Measurements from ENCODE around the gene PEX10.

Gene PEX10

DNA sequence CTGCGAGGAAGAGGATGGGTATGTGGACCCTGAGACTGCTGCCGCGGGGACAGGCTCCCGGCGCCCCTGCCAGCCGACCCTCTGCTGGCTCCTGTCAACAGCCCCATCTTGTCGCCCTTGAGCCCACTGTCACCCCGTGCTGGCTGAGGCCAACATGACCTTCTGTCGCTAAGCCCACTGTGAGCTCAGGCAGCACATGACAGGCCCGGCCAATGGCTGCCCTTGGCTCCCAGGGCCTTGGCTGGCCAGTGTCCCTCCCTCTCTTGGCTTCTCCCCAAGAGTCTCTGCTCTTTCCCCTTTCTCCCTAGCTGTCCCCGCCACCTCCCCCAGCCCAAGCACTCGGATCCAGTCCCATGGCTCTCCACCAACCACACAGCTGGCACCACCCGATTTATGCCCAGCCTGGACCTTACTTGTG, 3.5 kb downstream of the PEX10 start:
- H3K79me2 ChIP-seq (ENCODE audit: insufficient read depth, low read length), result peaks cover 19% of the 10 kb centered on the region
- H3K36me3 ChIP-seq (ENCODE audit: insufficient read depth, low read length), result peaks cover 12% of the 10 kb centered on the region; the same call in 1 of the 2 replicates
- no peak overlapping the region for H3K4me3 ChIP-seq (ENCODE audit: low read length, poor library complexity, severe bottlenecking)
- no peak for TF ChIP-seq EZH2phosphoT487 (IDR thresholded peaks at IDR 0.05; ENCODE audit: borderline replicate concordance)
- TF ChIP-seq, protein P1, sequence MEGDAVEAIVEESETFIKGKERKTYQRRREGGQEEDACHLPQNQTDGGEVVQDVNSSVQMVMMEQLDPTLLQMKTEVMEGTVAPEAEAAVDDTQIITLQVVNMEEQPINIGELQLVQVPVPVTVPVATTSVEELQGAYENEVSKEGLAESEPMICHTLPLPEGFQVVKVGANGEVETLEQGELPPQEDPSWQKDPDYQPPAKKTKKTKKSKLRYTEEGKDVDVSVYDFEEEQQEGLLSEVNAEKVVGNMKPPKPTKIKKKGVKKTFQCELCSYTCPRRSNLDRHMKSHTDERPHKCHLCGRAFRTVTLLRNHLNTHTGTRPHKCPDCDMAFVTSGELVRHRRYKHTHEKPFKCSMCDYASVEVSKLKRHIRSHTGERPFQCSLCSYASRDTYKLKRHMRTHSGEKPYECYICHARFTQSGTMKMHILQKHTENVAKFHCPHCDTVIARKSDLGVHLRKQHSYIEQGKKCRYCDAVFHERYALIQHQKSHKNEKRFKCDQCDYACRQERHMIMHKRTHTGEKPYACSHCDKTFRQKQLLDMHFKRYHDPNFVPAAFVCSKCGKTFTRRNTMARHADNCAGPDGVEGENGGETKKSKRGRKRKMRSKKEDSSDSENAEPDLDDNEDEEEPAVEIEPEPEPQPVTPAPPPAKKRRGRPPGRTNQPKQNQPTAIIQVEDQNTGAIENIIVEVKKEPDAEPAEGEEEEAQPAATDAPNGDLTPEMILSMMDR (conservative IDR thresholded peaks at IDR 0.05; ENCODE audit: low read length), result no peak
- no peak overlapping the region for H2AFZ ChIP-seq (ENCODE audit: low read length)
- no peak overlapping the region for H3K9ac ChIP-seq (ENCODE audit: low read depth, low read length, poor library complexity, severe bottlenecking)
- H3K9me3 ChIP-seq (ENCODE audit: insufficient read depth, low read depth, low read length), result no peaks in the 10 kb centered on the region
- H3F3A ChIP-seq (ENCODE audit: low read depth), result no peaks in the 10 kb centered on the region
- no peaks in the 10 kb centered on the region for H3K27me3 ChIP-seq (ENCODE audit: insufficient read depth, low read length, poor library complexity, severe bottlenecking)
- H3K4me1 ChIP-seq (ENCODE audit: insufficient read depth, low read length, poor library complexity, severe bottlenecking), result peaks cover 11% of the 10 kb centered on the region
- H4K20me1 ChIP-seq (ENCODE audit: insufficient read depth, low read length, poor library complexity, severe bottlenecking), result no peaks in the 10 kb centered on the region
- no peaks in the 10 kb centered on the region for H3K9me2 ChIP-seq (replicated peaks; ENCODE audit: low read depth, low read length)
- H3K4me2 ChIP-seq (ENCODE audit: low read depth, low read length, poor library complexity, severe bottlenecking), result no peak overlapping the region

DNA sequence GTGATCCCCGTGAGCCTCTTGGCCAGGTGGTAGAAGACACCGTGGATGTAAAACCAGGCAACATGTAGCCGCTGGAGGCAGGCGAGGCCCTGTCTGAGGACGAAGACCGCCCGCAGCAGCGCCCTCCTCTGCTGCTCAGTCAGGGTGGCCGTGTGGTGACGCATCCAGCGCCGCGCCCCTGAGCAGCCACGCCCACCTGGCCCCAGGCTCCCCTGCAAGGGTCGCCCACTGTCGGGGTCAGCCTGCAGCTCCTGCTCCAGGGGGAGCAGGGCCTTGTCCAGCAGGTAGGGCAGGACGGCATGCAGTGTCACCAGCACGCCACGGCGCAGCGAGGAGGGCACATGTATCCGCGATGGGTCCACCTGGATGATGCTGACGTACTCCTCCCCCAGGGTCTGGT, 3.9 kb downstream of the PEX10 start:
- no peak overlapping the region for H3K9ac ChIP-seq (ENCODE audit: low read depth, low read length, poor library complexity, severe bottlenecking)
- TF ChIP-seq, protein P1 (conservative IDR thresholded peaks at IDR 0.05; ENCODE audit: low read length), result no peak
- TF ChIP-seq EZH2phosphoT487 (IDR thresholded peaks at IDR 0.05; ENCODE audit: borderline replicate concordance), result no peak

DNA sequence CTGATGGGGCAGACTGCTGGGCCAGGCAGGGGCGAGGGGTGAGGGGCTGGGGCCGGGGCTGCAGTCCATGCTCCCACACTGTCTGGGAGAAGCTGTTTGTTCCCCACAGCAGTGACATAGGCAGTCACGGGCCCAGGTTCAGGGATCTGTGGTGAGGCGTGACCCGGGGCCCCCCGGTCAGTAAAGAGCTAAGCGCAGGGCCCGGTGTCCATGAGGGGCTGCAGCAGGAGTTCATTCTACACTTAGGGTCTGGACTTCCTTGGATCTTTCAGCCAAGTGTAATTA, 4.4 kb downstream of the PEX10 start:
- no peaks in the 10 kb centered on the region for H3K9me2 ChIP-seq (replicated peaks; ENCODE audit: low read depth, low read length)
- no peak overlapping the region for H3K4me3 ChIP-seq (ENCODE audit: low read length, poor library complexity, severe bottlenecking)
- H3K4me2 ChIP-seq (ENCODE audit: low read depth, low read length, poor library complexity, severe bottlenecking), result no peak overlapping the region
- H4K20me1 ChIP-seq (ENCODE audit: insufficient read depth, low read length, poor library complexity, severe bottlenecking), result no peaks in the 10 kb centered on the region
- TF ChIP-seq EZH2phosphoT487 (IDR thresholded peaks at IDR 0.05; ENCODE audit: borderline replicate concordance), result no peak
- TF ChIP-seq, protein P1 (conservative IDR thresholded peaks at IDR 0.05; ENCODE audit: low read length), result no peak
- no peaks in the 10 kb centered on the region for H3K27me3 ChIP-seq (ENCODE audit: insufficient read depth, low read length, poor library complexity, severe bottlenecking)
- no peak overlapping the region for H2AFZ ChIP-seq (ENCODE audit: low read length)
- no peaks in the 10 kb centered on the region for H3F3A ChIP-seq (ENCODE audit: low read depth)
- H3K79me2 ChIP-seq (ENCODE audit: insufficient read depth, low read length), result peaks cover 10% of the 10 kb centered on the region
- peaks cover 20% of the 10 kb centered on the region; the same call in 1 of the 2 replicates for H3K36me3 ChIP-seq (ENCODE audit: insufficient read depth, low read length)
- no peak overlapping the region for H3K9ac ChIP-seq (ENCODE audit: low read depth, low read length, poor library complexity, severe bottlenecking)
- peaks cover 4% of the 10 kb centered on the region for H3K4me1 ChIP-seq (ENCODE audit: insufficient read depth, low read length, poor library complexity, severe bottlenecking)
- no peaks in the 10 kb centered on the region for H3K9me3 ChIP-seq (ENCODE audit: insufficient read depth, low read depth, low read length)

More for the DNA sequence above, 3.9 kb downstream of the PEX10 start:
- Histone ChIP-seq H3K4me1 (ENCODE audit: insufficient read depth, low read length, poor library complexity, severe bottlenecking) (peaks cover 7% of the 10 kb centered on the region), H3K4me2 (ENCODE audit: low read depth, low read length, poor library complexity, severe bottlenecking) (no peak overlapping the region), H3K79me2 (ENCODE audit: insufficient read depth, low read length) (peaks cover 15% of the 10 kb centered on the region), H2AFZ (ENCODE audit: low read length) (no peak overlapping the region), H3F3A (ENCODE audit: low read depth) (no peaks in the 10 kb centered on the region), H3K9me2 (replicated peaks; ENCODE audit: low read depth, low read length) (no peaks in the 10 kb centered on the region), H4K20me1 (ENCODE audit: insufficient read depth, low read length, poor library complexity, severe bottlenecking) (no peaks in the 10 kb centered on the region), H3K4me3 (ENCODE audit: low read length, poor library complexity, severe bottlenecking) (no peak overlapping the region), H3K27me3 (ENCODE audit: insufficient read depth, low read length, poor library complexity, severe bottlenecking) (no peaks in the 10 kb centered on the region), H3K36me3 (ENCODE audit: insufficient read depth, low read length) (peaks cover 15% of the 10 kb centered on the region; the same call in 1 of the 2 replicates), H3K9me3 (ENCODE audit: insufficient read depth, low read depth, low read length) (no peaks in the 10 kb centered on the region)

Data from Loucy (cell line).